Measurements from ENCODE around the gene RHBDD2. TPM values are rescaled to one million over a fixed set of nuclear protein-coding genes. Genes with fewer than 3 reads are reported as not detected.

Gene RHBDD2
- total and polyA plus RNA-seq, 9 of the 15 experiments (the other 6 are each of a cell fraction or from before 2014, with no cell fraction given), result 3.3 to 36.7 (median 17.9) TPM

GRCh38 chr7:75866489-75867389, 12.1 kb upstream of the RHBDD2 start (continued):
- TF ChIP-seq ZNF280A (IDR thresholded peaks at IDR 0.05; ENCODE audit: low read depth, partially characterized antibody), result no peak
- TF ChIP-seq CHD1 (IDR thresholded peaks at IDR 0.05; ENCODE audit: low read length), result no peak
- no peak for TF ChIP-seq ZNF354B (CRISPR knock-in tag; IDR thresholded peaks at IDR 0.05)
- TF ChIP-seq KAT2B (IDR thresholded peaks at IDR 0.05; ENCODE audit: low read depth, low read length), result no peak
- no peak for TF ChIP-seq ELF2 (CRISPR knock-in tag; IDR thresholded peaks at IDR 0.05)
- peak; percentile 83 for TF ChIP-seq STAG1 (CRISPR knock-in tag; IDR thresholded peaks at IDR 0.05; ENCODE audit: borderline replicate concordance)
- TF ChIP-seq ZFP36 (IDR thresholded peaks at IDR 0.05; ENCODE audit: low read depth, low read length, partially characterized antibody), result peak; percentile 3
- no peak for TF ChIP-seq YBX1 (IDR thresholded peaks at IDR 0.05)
- TF ChIP-seq PHB (CRISPR knock-in tag; IDR thresholded peaks at IDR 0.05), result no peak
- TF ChIP-seq RHOXF2B (CRISPR knock-in tag; conservative IDR thresholded peaks at IDR 0.05), result 0 out of 2 replicates have a peak, but pooled peaks have one; percentile 46
- TF ChIP-seq FOXA3 (CRISPR knock-in tag; conservative IDR thresholded peaks at IDR 0.05 in 1 of 2, IDR thresholded peaks at IDR 0.05 in 1 of 2), result 0 out of 4 replicates have a peak, but pooled peaks of 1 of the 2 experiments have one; percentile 40
- TF ChIP-seq OTX1 (CRISPR knock-in tag; IDR thresholded peaks at IDR 0.05), result no peak
- no peak for TF ChIP-seq ZNF407 (IDR thresholded peaks at IDR 0.05; ENCODE audit: low read depth)
- no peak for TF ChIP-seq BRD4 (IDR thresholded peaks at IDR 0.05)
- no peak for TF ChIP-seq CAMTA2 (CRISPR knock-in tag; conservative IDR thresholded peaks at IDR 0.05)
- TF ChIP-seq ZNF586 (CRISPR knock-in tag; conservative IDR thresholded peaks at IDR 0.05), result no peak
- no peak for TF ChIP-seq HMG20B (CRISPR knock-in tag; IDR thresholded peaks at IDR 0.05)
- no peak for TF ChIP-seq SIRT6 (IDR thresholded peaks at IDR 0.05; ENCODE audit: low read depth, low read length)
- TF ChIP-seq ZNF175 (CRISPR knock-in tag; IDR thresholded peaks at IDR 0.05; ENCODE audit: low read depth), result 0 out of 2 replicates have a peak, but pooled peaks have one; percentile 16
- no peak for TF ChIP-seq HDAC6 (IDR thresholded peaks at IDR 0.05; ENCODE audit: low read depth, low read length)

Data from K562 (cell line).